ENCODE results near the gene C9orf72. TPM values are rescaled to one million over a fixed set of nuclear protein-coding genes. Genes with fewer than 3 reads are reported as not detected.

Gene C9orf72
- total and polyA plus RNA-seq, 2 of the 13 experiments (the other 11 are each of a cell fraction or from before 2014, with no cell fraction given), result 3.1 to 5.9 TPM

DNA sequence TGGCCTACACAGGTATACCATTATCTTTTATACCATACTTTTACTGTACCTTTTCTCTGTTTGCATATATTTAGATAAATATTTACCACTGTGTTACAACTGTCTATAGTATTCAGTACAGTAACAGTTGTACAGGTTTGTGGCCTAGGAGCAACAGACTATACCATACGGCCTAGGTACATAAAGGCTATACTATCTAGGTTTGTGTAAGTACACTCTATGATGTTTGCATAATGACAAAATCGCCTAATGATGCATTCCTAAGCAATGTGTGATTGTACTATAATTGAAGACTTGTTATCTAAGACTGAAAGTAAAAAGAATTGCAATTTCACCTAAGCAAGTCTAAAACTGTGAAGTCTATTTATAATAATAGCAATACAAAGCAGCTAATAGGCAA, 3.9 kb downstream of the C9orf72 start:
- POLR2A ChIA-PET, result no interaction called here
- Histone ChIP-seq H3K79me2 (ENCODE audit: insufficient read depth, low read length) (no peaks in the 10 kb centered on the region), H3K4me1 (ENCODE audit: insufficient read depth, low read length) (peaks cover 75% of the 10 kb centered on the region), H3K4me3 (replicated peaks in 1 of 3; ENCODE audit: insufficient read depth in 1 of 3, low read depth in 2 of 3, low read length in 3 of 3) (no peak overlapping the region), H3K36me3 (replicated peaks in 1 of 2; ENCODE audit: control insufficient read depth in 1 of 2, insufficient read depth in 2 of 2, low read length in 2 of 2) (no peaks in the 10 kb centered on the region), H3K27ac (ENCODE audit: extremely low read length, insufficient read depth, low read length) (no peak overlapping the region), H3K27me3 (ENCODE audit: control insufficient read depth in 1 of 2, insufficient read depth in 2 of 2, low read length in 2 of 2) (no peaks in the 10 kb centered on the region; a peak in 1 of 5 replicates), H3K9me3 (ENCODE audit: low read length) (no peaks in the 10 kb centered on the region), H2AFZ (ENCODE audit: low read length) (no peak overlapping the region), H4K20me1 (ENCODE audit: insufficient read depth, low read length) (no peaks in the 10 kb centered on the region), H3K9ac (ENCODE audit: insufficient read depth, low read depth, low read length) (no peak overlapping the region), H3K4me2 (ENCODE audit: low read depth, low read length) (no peak overlapping the region)
- no peak for FAIRE-seq
- DNase-seq (ENCODE audit: low spot score), result peak; percentile 86
- in situ Hi-C loops (cut with HindIII; ENCODE audit: extremely low pct_ligation_motif_present, low pct_unique_long_range_greater_than_20kb), result no loop called here
- WGBS (ENCODE audit: low lambda C conversion rate), result 4% methylated on average over 2 of the region's 2 CpGs
- BruUV-seq (replicated peaks), result no TSS peak
- intact Hi-C loops (cut with micrococcal nuclease; ENCODE audit: unreplicated experiment), result loop anchor here (1.0 kb wide), 1 partner anchor 133 kb away; no protein-coding TSS in a partner anchor
- CTCF ChIA-PET (ENCODE audit: low intra/inter-chr PET ratio, low total read pairs), result no interaction called here
- peak; percentile 28 for ATAC-seq
- TF ChIP-seq SOX5 (CRISPR knock-in tag; IDR thresholded peaks at IDR 0.05; ENCODE audit: borderline replicate concordance) (peak; percentile 35; the same call in 1 of the 2 replicates), ZEB1 (IDR thresholded peaks at IDR 0.05; ENCODE audit: insufficient replicate concordance, low read depth) (no peak), GATAD2A (CRISPR knock-in tag; IDR thresholded peaks at IDR 0.05) (0 out of 2 replicates have a peak, but pooled peaks have one; percentile 18), ZBTB33 (CRISPR knock-in tag; IDR thresholded peaks at IDR 0.05) (no peak), CREB1 (IDR thresholded peaks at IDR 0.05) (peak; percentile 20; the same call in 1 of the 2 replicates), CREB1 (CRISPR knock-in tag; IDR thresholded peaks at IDR 0.05) (peak; percentile 53; the same call in 1 of the 2 replicates), HOMEZ (CRISPR knock-in tag; IDR thresholded peaks at IDR 0.05; ENCODE audit: low read depth) (no peak), ZNF180 (CRISPR knock-in tag; IDR thresholded peaks at IDR 0.05; ENCODE audit: borderline replicate concordance, low read depth) (no peak), RCOR2 (CRISPR knock-in tag; IDR thresholded peaks at IDR 0.05) (no peak), TCF7L2 (IDR thresholded peaks at IDR 0.05; ENCODE audit: low read depth, low read length) (no peak), MAFF (IDR thresholded peaks at IDR 0.05; ENCODE audit: low read depth, low read length) (no peak), SNRNP70 (IDR thresholded peaks at IDR 0.05; ENCODE audit: low read depth, low read length) (no peak), RBM22 (optimal IDR thresholded peaks at IDR 0.05; ENCODE audit: low read length) (no peak), SKIL (CRISPR knock-in tag; IDR thresholded peaks at IDR 0.05; ENCODE audit: borderline replicate concordance) (no peak), FOXA1 (IDR thresholded peaks at IDR 0.05) (peak; percentile 80), FOXA1 (CRISPR knock-in tag; IDR thresholded peaks at IDR 0.05) (peak; percentile 80), FOSL2 (CRISPR knock-in tag; IDR thresholded peaks at IDR 0.05) (peak; percentile 52; the same call in 1 of the 2 replicates)
- TF ChIP-seq, protein P1, sequence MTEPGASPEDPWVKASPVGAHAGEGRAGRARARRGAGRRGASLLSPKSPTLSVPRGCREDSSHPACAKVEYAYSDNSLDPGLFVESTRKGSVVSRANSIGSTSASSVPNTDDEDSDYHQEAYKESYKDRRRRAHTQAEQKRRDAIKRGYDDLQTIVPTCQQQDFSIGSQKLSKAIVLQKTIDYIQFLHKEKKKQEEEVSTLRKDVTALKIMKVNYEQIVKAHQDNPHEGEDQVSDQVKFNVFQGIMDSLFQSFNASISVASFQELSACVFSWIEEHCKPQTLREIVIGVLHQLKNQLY (CRISPR knock-in tag; IDR thresholded peaks at IDR 0.05), result no peak
- TF ChIP-seq, protein P2, sequence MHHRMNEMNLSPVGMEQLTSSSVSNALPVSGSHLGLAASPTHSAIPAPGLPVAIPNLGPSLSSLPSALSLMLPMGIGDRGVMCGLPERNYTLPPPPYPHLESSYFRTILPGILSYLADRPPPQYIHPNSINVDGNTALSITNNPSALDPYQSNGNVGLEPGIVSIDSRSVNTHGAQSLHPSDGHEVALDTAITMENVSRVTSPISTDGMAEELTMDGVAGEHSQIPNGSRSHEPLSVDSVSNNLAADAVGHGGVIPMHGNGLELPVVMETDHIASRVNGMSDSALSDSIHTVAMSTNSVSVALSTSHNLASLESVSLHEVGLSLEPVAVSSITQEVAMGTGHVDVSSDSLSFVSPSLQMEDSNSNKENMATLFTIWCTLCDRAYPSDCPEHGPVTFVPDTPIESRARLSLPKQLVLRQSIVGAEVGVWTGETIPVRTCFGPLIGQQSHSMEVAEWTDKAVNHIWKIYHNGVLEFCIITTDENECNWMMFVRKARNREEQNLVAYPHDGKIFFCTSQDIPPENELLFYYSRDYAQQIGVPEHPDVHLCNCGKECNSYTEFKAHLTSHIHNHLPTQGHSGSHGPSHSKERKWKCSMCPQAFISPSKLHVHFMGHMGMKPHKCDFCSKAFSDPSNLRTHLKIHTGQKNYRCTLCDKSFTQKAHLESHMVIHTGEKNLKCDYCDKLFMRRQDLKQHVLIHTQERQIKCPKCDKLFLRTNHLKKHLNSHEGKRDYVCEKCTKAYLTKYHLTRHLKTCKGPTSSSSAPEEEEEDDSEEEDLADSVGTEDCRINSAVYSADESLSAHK (CRISPR knock-in tag; IDR thresholded peaks at IDR 0.05; ENCODE audit: borderline replicate concordance), result no peak

Data from HepG2 (cell line).